Tibial artery (tissue), 4 donors: ENCODE results near the gene IL2RA.

ENCODE experiments used
- DNase-seq, 2 donors: peaks; one replicate each; pipeline ENCODE4 v3.0.0-alpha.2; 2019
- H3K27ac ChIP-seq, 2 donors: fragments of 200-600 bp; sonication (generic) in 1 of 2; 1 replicate in 1 of 2; 2 replicates in 1 of 2; pipeline ENCODE4 v1.5.1; 2018 to 2019; ENCODE audit warnings: mild to moderate bottlenecking in 1 of 2
- H3K27me3 ChIP-seq, 2 donors: fragments of 200-600 bp; sonication (generic) in 1 of 2; one replicate each; pipeline versions ENCODE4 v1.5.1 to v1.6.0; 2016 to 2019
- H3K36me3 ChIP-seq, 3 donors: fragments of 200-600 bp; sonication (generic) in 2 of 3; one replicate each; pipeline ENCODE4 v1.5.1; 2016 to 2019; ENCODE audit warnings: mild to moderate bottlenecking in 2 of 3
- H3K4me1 ChIP-seq, 4 donors: fragments of 200-600 bp; sonication (generic) in 2 of 4; 1 replicate in 3 of 4; 2 replicates in 1 of 4; pipeline ENCODE4 v1.5.1; 2016 to 2019
- H3K4me3 ChIP-seq, 2 donors: fragments of 200-600 bp; sonication (generic) in 1 of 2; 1 replicate in 1 of 2; 2 replicates in 1 of 2; pipeline ENCODE4 v1.5.1; 2018 to 2019; ENCODE audit warnings: mild to moderate bottlenecking in 2 of 2
- H3K9me3 ChIP-seq, 3 donors: fragments of 200-600 bp; sonication (generic) in 1 of 3; one replicate each; pipeline ENCODE4 v1.5.1; 2016 to 2019
- intact Hi-C: fragments of 100-400 bp; cut with DNase I; formaldehyde crosslinking; loops from one replicate; pipeline ENCODE4 v1.15.0; 2023; ENCODE audit warnings: low total_unique reads
- TF ChIP-seq, protein P1 (sequence below), 2 experiments: fragments of 200-600 bp in 1 of 2; fragments of 450-650 bp in 1 of 2; IDR thresholded peaks; one replicate each; pipeline ENCODE4 v1.5.1; 2017 to 2019; ENCODE audit warnings: antibody characterized with exemption in 2 of 2, mild to moderate bottlenecking in 1 of 2, moderate library complexity in 1 of 2

The IL2RA gene

DNA sequence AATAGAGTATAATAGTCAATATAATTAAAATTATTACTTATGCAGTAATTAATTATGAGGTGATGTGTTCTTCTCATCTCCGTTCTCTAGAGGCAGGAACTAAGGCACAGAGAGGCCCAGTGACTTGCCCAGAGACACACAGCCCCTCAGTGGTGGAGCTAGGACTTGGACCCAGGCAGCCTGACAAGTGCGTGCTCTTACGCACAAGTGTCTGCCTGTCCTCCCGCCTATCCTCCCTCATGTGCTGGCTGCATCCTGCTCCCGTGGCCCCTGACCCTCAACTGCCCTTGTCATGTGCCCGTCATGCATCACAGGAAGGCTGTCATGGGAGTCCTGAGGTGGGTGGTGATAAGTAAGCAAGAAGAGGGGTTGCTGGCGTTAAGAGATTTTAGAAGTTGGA lies 14.3 kb downstream of the IL2RA start:
- Histone ChIP-seq H3K27ac (no peak overlapping the region), H3K9me3 (no peaks in the 10 kb centered on the region), H3K4me3 (no peak overlapping the region), H3K36me3 (no peaks in the 10 kb centered on the region), H3K27me3 (peaks cover 0 to 5% of the 10 kb centered on the region in 2 donors), H3K4me1 (peaks cover 0 to 6% (median 2%) of the 10 kb centered on the region in 4 donors)
- peak in 1 of 2 donors; percentile 28 for DNase-seq
- intact Hi-C loops, result no loop called here
- TF ChIP-seq, protein P1, sequence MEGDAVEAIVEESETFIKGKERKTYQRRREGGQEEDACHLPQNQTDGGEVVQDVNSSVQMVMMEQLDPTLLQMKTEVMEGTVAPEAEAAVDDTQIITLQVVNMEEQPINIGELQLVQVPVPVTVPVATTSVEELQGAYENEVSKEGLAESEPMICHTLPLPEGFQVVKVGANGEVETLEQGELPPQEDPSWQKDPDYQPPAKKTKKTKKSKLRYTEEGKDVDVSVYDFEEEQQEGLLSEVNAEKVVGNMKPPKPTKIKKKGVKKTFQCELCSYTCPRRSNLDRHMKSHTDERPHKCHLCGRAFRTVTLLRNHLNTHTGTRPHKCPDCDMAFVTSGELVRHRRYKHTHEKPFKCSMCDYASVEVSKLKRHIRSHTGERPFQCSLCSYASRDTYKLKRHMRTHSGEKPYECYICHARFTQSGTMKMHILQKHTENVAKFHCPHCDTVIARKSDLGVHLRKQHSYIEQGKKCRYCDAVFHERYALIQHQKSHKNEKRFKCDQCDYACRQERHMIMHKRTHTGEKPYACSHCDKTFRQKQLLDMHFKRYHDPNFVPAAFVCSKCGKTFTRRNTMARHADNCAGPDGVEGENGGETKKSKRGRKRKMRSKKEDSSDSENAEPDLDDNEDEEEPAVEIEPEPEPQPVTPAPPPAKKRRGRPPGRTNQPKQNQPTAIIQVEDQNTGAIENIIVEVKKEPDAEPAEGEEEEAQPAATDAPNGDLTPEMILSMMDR (IDR thresholded peaks at IDR 0.05), result no peak

- TF ChIP-seq, protein P1 (IDR thresholded peaks at IDR 0.05), result no peak
- Histone ChIP-seq H3K9me3 (no peaks in the 10 kb centered on the region), H3K27me3 (peaks cover 0 to 5% of the 10 kb centered on the region in 2 donors), H3K4me3 (no peak overlapping the region), H3K4me1 (peaks cover 0 to 6% (median 2%) of the 10 kb centered on the region in 4 donors), H3K27ac (no peak overlapping the region), H3K36me3 (no peaks in the 10 kb centered on the region)
- intact Hi-C loops, result no loop called here
- DNase-seq, result peak in 1 of 2 donors; percentile 32
Observed at GRCh38 chr10:6046773-6047611, 15.2 kb downstream of the IL2RA start.

- intact Hi-C loops, result no loop called here
- Histone ChIP-seq H3K27me3 (peaks cover 0 to 5% of the 10 kb centered on the region in 2 donors), H3K4me3 (no peak overlapping the region), H3K4me1 (peaks cover 0 to 4% (median under 1%) of the 10 kb centered on the region in 4 donors), H3K27ac (no peak overlapping the region), H3K9me3 (no peaks in the 10 kb centered on the region), H3K36me3 (no peaks in the 10 kb centered on the region)
- no peak for DNase-seq
- TF ChIP-seq, protein P1 (IDR thresholded peaks at IDR 0.05), result no peak
Observed at GRCh38 chr10:6045878-6046772, 16.0 kb downstream of the IL2RA start.

- H3K4me1 ChIP-seq, result peaks cover 0 to 1% (median 0%) of the 10 kb centered on the region in 4 donors
- H3K27me3 ChIP-seq, result peaks cover 0 to 5% of the 10 kb centered on the region in 2 donors
- H3K9me3 ChIP-seq, result no peaks in the 10 kb centered on the region
- intact Hi-C loops, result no loop called here
- H3K4me3 ChIP-seq, result no peak overlapping the region
- no peak for DNase-seq
- no peaks in the 10 kb centered on the region for H3K36me3 ChIP-seq
- TF ChIP-seq, protein P1 (IDR thresholded peaks at IDR 0.05), result no peak
- H3K27ac ChIP-seq, result no peak overlapping the region
Observed at GRCh38 chr10:6045314-6045848, 16.8 kb downstream of the IL2RA start.

DNA sequence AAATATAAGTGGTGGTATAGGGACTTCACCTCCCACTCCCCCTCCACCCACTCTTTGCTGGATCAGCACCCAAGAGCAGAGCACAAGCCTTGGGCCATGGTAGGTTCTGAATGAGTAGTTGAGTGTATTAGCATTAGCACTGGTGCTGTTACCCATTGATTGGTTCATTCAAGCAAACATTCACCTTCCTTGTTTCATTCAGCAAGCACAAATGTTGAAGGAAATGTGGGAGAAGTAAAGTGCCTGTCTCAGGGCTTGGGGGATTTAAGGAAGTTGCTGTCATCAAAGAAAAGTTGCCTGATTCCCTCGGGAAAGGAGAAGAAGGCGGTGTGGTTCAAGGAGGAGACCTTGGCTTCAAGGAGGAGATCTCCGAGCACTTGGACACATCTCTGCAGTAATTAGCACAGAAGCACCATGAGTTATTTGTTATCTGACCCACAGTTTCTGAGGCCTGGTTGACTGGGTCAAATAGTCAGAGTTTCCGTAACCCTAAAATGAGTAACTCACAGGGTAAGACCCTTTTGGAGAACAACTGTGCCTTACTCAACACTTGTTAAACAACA lies 17.3 kb downstream of the IL2RA start:
- Histone ChIP-seq H3K4me1 (no peaks in the 10 kb centered on the region), H3K27me3 (peaks cover 0 to 5% of the 10 kb centered on the region in 2 donors), H3K36me3 (no peaks in the 10 kb centered on the region), H3K4me3 (no peak overlapping the region), H3K9me3 (no peaks in the 10 kb centered on the region), H3K27ac (no peak overlapping the region)
- TF ChIP-seq, protein P1 (IDR thresholded peaks at IDR 0.05), result no peak
- intact Hi-C loops, result no loop called here
- no peak for DNase-seq
